ENCODE measurements around the gene CALN1.

The CALN1 gene

DNA sequence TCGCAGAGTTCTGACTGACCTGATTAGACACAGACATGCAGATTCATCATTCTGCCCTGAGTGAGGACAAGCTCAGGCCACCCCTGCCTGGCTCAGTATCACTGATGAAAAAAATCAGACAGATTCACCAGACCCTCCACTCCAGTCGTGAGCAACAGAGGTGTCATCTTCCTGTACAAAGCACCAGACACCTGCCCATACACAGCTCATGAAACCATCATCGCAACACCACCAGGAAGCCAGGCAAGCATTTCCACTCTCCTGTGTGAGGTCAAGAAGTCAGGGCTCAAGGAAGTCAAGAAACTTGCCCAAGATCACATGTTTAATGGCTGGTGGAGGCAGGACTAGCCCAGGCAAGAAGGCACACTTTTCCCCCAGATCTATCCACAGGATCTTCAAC is 163.0 kb downstream of the CALN1 start:
- H3K4me3 ChIP-seq (replicated peaks in 1 of 2; ENCODE audit: low read depth in 2 of 2, low read length in 2 of 2): no peak overlapping the region
- no peak for TF ChIP-seq CTCF (IDR thresholded peaks at IDR 0.05; ENCODE audit: low read depth, low read length)
- DNase-seq (ENCODE audit: low read depth in 2 of 2): no peak

DNA sequence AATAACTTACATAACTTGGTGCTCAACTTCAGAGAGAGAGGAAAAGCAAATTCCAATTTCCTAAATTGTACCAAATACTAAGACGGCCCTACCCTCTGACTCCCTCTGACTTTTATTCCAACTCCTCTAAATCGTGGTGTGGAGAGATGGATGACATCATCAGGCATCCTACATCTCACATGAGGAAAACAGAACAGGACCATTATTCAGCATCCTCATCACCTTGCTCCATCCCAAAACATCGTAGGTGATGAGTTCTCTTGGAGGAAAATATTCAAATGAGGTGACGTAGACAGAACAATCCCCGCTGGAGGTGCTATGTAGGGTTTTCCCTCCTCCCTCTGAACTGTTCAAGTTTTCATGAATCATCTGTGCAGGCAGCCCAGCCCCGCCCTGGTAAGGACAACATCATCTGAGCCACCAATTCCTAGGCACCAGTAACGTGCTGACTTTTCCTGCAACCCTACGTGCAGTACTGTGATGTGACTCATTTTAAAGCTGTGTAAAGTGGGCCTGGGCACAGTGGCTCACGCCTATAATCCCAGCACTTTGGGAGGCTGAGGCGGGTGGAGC is 167.2 kb downstream of the CALN1 start:
- H3K4me3 ChIP-seq (replicated peaks in 1 of 2; ENCODE audit: low read depth in 2 of 2, low read length in 2 of 2): no peak overlapping the region
- DNase-seq (ENCODE audit: low read depth in 2 of 2): no peak
- no peak for TF ChIP-seq CTCF (IDR thresholded peaks at IDR 0.05; ENCODE audit: low read depth, low read length)

DNA sequence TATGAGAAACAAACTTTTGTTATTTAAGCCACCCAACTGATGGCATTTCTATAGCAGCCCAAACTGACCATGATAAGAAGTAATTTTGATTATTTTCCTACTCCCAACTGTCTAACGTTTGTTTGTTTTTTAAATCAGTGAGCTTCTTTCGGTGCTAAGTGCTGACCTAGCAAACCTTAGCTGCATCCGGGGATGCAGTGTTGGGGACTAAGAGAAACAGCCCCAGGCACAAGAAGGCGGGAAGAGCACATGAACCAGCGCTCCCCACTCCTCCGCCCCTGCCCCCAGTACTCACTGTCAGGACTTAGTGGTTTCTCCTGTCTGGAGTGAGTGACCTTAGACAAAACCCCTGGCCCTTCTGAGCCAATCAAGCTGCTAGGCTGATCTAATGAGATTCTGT is 168.8 kb downstream of the CALN1 start:
- DNase-seq (ENCODE audit: low read depth in 2 of 2): no peak
- no peak overlapping the region for H3K4me3 ChIP-seq (replicated peaks in 1 of 2; ENCODE audit: low read depth in 2 of 2, low read length in 2 of 2)
- no peak for TF ChIP-seq CTCF (IDR thresholded peaks at IDR 0.05; ENCODE audit: low read depth, low read length)

GRCh38 chr7:72235351-72235750 is 176.8 kb downstream of the CALN1 start:
- no peak for TF ChIP-seq CTCF (IDR thresholded peaks at IDR 0.05; ENCODE audit: low read depth, low read length)
- DNase-seq (ENCODE audit: low read depth in 2 of 2): no peak
- H3K4me3 ChIP-seq (replicated peaks in 1 of 2; ENCODE audit: low read depth in 2 of 2, low read length in 2 of 2): no peak overlapping the region

DNA sequence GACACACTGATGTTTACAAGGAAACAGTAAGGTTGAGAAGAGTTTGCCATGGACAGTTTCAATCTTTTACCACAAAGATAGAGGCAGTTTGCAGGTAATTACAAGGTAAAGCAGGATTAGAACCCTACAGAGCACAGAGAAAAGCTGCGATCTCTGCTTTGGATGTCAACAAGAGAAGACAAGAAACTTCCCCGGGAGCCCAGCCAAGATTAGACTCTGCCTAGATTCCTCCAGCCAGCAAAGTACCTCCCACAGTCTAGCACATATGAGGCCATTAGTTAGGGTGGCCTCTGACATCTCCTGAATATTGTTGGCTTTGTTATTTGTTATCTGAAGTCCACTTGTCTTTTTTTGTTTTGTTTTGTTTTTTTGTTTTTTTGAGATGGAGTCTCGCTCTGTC is 178.1 kb downstream of the CALN1 start:
- no peak for TF ChIP-seq CTCF (IDR thresholded peaks at IDR 0.05; ENCODE audit: low read depth, low read length)
- H3K4me3 ChIP-seq (replicated peaks in 1 of 2; ENCODE audit: low read depth in 2 of 2, low read length in 2 of 2): no peak overlapping the region
- DNase-seq (ENCODE audit: low read depth in 2 of 2): no peak

- no peak overlapping the region for H3K4me3 ChIP-seq (replicated peaks in 1 of 2; ENCODE audit: low read depth in 2 of 2, low read length in 2 of 2)
- DNase-seq (ENCODE audit: low read depth in 2 of 2): no peak
- no peak for TF ChIP-seq CTCF (IDR thresholded peaks at IDR 0.05; ENCODE audit: low read depth, low read length)
These were observed 181.9 kb downstream of the CALN1 start for GRCh38 chr7:72230281-72230680.

DNA sequence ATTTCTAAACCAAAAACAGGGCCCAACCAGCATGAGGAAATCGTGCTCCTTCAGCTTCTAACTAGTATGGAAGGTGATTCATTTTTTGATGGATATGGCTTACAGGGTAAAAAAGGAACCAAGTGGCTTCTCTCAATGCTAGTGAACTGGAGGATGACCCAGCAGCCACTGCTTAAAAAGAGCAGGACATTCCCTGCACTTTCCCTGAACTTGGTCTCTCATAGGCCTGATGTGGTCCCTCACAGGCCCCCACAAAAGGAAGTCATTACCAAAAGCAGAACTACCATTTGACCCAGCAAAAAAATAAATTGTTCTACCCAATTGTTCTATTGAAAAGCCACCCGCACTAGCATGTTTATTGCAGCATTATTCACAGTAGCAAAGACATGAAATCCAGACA is 188.8 kb downstream of the CALN1 start:
- TF ChIP-seq CTCF (IDR thresholded peaks at IDR 0.05; ENCODE audit: low read depth, low read length): no peak
- H3K4me3 ChIP-seq (replicated peaks in 1 of 2; ENCODE audit: low read depth in 2 of 2, low read length in 2 of 2): no peak overlapping the region
- DNase-seq (ENCODE audit: low read depth in 2 of 2): no peak
